Activated gamma-delta T cell treated with Interleukin-2 at 50 U/mL for 16 hours (primary cell): Measurements from ENCODE around the gene OPRD1.

Source experiments
- DNase-seq: peaks from one replicate; pipeline ENCODE4 v3.0.0-alpha.2; 2020

The OPRD1 gene

GRCh38 chr1:28887419-28887834, 75.5 kb downstream of the OPRD1 start:
- DNase-seq, result peak; percentile 61

- DNase-seq, result no peak
Measured at GRCh38 chr1:28887835-28888682, 76.1 kb downstream of the OPRD1 start.

- DNase-seq, result no peak
Measured at GRCh38 chr1:28888915-28889314, 76.9 kb downstream of the OPRD1 start.

GRCh38 chr1:28889357-28889756, 77.4 kb downstream of the OPRD1 start:
- no peak for DNase-seq

GRCh38 chr1:28890435-28890834, 78.5 kb downstream of the OPRD1 start:
- DNase-seq, result no peak

- DNase-seq, result no peak
Measured at GRCh38 chr1:28890836-28891235, 78.9 kb downstream of the OPRD1 start.

- no peak for DNase-seq
Measured at GRCh38 chr1:28891256-28891655, 79.3 kb downstream of the OPRD1 start.

GRCh38 chr1:28893403-28894102, 81.6 kb downstream of the OPRD1 start:
- peak; percentile 12 for DNase-seq

GRCh38 chr1:28894785-28895184, 82.8 kb downstream of the OPRD1 start:
- DNase-seq, result no peak

- no peak for DNase-seq
Measured at GRCh38 chr1:28895896-28896608, 84.1 kb downstream of the OPRD1 start.

GRCh38 chr1:28896609-28896986, 84.6 kb downstream of the OPRD1 start:
- DNase-seq, result no peak

- no peak for DNase-seq
Measured at GRCh38 chr1:28897789-28898188, 85.8 kb downstream of the OPRD1 start.

- DNase-seq, result no peak
Measured at GRCh38 chr1:28898405-28898881, 86.5 kb downstream of the OPRD1 start.

- no peak for DNase-seq
Measured at GRCh38 chr1:28899267-28899666, 87.3 kb downstream of the OPRD1 start.

- no peak for DNase-seq
Measured at GRCh38 chr1:28900562-28900961, 88.6 kb downstream of the OPRD1 start.

GRCh38 chr1:28902738-28903137, 90.8 kb downstream of the OPRD1 start:
- DNase-seq, result no peak

GRCh38 chr1:28905921-28906666, 94.1 kb downstream of the OPRD1 start:
- DNase-seq, result no peak

- no peak for DNase-seq
Measured at GRCh38 chr1:28909198-28909597, 97.2 kb downstream of the OPRD1 start.

- no peak for DNase-seq
Measured at GRCh38 chr1:28910379-28911115, 98.6 kb downstream of the OPRD1 start.

GRCh38 chr1:28913786-28914227, 101.8 kb downstream of the OPRD1 start:
- no peak for DNase-seq

- peak; percentile 94 for DNase-seq
Measured at GRCh38 chr1:28914228-28915030, 102.5 kb downstream of the OPRD1 start, which contains the start of gene EPB41. TSS of gene EPB41 (plus strand) at chr1:28914569. CDS start at chr1:28987438, 72,869 bp downstream.
